ENCODE data around the gene CAVIN3. TPM values are rescaled to one million over a fixed set of nuclear protein-coding genes. Genes with fewer than 3 reads are reported as not detected.

The CAVIN3 gene
- total and polyA plus RNA-seq, 2 of the 4 experiments (the other 2 are of a cell fraction) = 112 to 185 TPM

DNA sequence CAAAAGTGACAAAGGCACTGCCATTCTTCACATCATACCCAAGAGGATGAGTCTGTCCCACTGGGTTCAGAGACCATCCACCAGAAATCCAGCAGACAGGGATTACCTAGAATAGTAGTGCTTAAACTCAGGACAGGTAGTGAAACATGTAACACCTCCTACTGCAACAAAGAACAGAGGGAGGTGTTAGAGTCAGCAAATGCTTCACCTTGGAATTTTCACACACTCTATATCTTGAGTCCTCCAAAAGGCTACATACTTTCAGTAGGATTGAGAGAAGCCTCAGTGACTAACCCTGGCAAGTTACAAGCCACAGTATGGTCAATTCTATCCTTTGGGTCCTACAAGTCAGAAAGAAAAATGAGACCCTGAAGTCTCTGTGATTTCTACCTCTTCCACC, 6.0 kb upstream of the CAVIN3 start:
- H2BK5ac ChIP-seq (ENCODE audit: low read depth, low read length, poor library complexity, severe bottlenecking) = no peak overlapping the region
- H4K5ac ChIP-seq (ENCODE audit: low read depth, low read length) = no peak overlapping the region
- no peak overlapping the region for H2AK5ac ChIP-seq (ENCODE audit: low read depth, low read length)
- H3K27ac ChIP-seq (ENCODE audit: insufficient read depth, low read length) = no peak overlapping the region
- no peak overlapping the region for H3K4me3 ChIP-seq (ENCODE audit: insufficient read depth, low read depth, low read length)
- H3K27me3 ChIP-seq (ENCODE audit: control insufficient read depth, insufficient read depth, low read length) = no peaks in the 10 kb centered on the region; the same call in 1 of the 2 replicates
- no peak overlapping the region for H3K23ac ChIP-seq (ENCODE audit: low read depth, low read length)
- no peak overlapping the region for H4K8ac ChIP-seq (ENCODE audit: low read depth in 2 of 2, low read length in 2 of 2)
- TF ChIP-seq MXI1 (IDR thresholded peaks at IDR 0.05; ENCODE audit: borderline replicate concordance, low read depth, low read length) (no peak), RFX5 (IDR thresholded peaks at IDR 0.05; ENCODE audit: low read depth, low read length) (no peak), NFE2L2 (IDR thresholded peaks at IDR 0.05; ENCODE audit: low read depth, low read length) (no peak), BHLHE40 (IDR thresholded peaks at IDR 0.05; ENCODE audit: low read depth, low read length) (no peak), MAFK (IDR thresholded peaks at IDR 0.05; ENCODE audit: low read depth, low read length) (no peak)
- TF ChIP-seq, protein P1, sequence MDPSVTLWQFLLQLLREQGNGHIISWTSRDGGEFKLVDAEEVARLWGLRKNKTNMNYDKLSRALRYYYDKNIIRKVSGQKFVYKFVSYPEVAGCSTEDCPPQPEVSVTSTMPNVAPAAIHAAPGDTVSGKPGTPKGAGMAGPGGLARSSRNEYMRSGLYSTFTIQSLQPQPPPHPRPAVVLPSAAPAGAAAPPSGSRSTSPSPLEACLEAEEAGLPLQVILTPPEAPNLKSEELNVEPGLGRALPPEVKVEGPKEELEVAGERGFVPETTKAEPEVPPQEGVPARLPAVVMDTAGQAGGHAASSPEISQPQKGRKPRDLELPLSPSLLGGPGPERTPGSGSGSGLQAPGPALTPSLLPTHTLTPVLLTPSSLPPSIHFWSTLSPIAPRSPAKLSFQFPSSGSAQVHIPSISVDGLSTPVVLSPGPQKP (IDR thresholded peaks at IDR 0.05; ENCODE audit: borderline replicate concordance, low read depth, low read length) = no peak
- H3K4me1 ChIP-seq (ENCODE audit: control insufficient read depth, insufficient read depth, low read length) = peaks cover 6% of the 10 kb centered on the region
- no peak overlapping the region for H2AK9ac ChIP-seq (replicated peaks; ENCODE audit: low read depth, low read length, poor library complexity)
- H3K9ac ChIP-seq (ENCODE audit: low read depth, low read length) = no peak overlapping the region
- BruUV-seq (replicated peaks) = no TSS peak
- ATAC-seq (ENCODE audit: low read depth) (no peak), DNase-seq (no peak)
- no peak overlapping the region for H4K91ac ChIP-seq (ENCODE audit: insufficient read depth, low read depth, low read length)
- no peaks in the 10 kb centered on the region for H3K9me3 ChIP-seq (ENCODE audit: control insufficient read depth, insufficient read depth, low read length)
- 0 out of 4 replicates have a peak, but pooled peaks cover 0 to under 1% of the 10 kb centered on the region in 2 experiments for H3K79me1 ChIP-seq (ENCODE audit: low read depth in 1 of 2, low read length in 2 of 2)
- H2AFZ ChIP-seq (replicated peaks; ENCODE audit: low read length, poor library complexity) = no peak overlapping the region
- no peak overlapping the region for H3K56ac ChIP-seq (ENCODE audit: extremely low read depth, insufficient read depth, low read length)
- no peak overlapping the region for H2BK20ac ChIP-seq (ENCODE audit: low read depth, low read length)
- H3K18ac ChIP-seq (ENCODE audit: low read depth, low read length) = no peak overlapping the region
- no peaks in the 10 kb centered on the region for H4K20me1 ChIP-seq (ENCODE audit: insufficient read depth, low read length)
- H3K14ac ChIP-seq (replicated peaks; ENCODE audit: low read depth, low read length) = no peak overlapping the region
- intact Hi-C loops (cut with micrococcal nuclease) = no loop called here
- ChIA-PET POLR2A (ENCODE audit: unreplicated experiment) (no interaction called here), CTCF (no interaction called here)
- no peak overlapping the region for H2BK15ac ChIP-seq (ENCODE audit: low read depth, low read length)
- H3K4ac ChIP-seq (ENCODE audit: low read depth, low read length) = no peak overlapping the region
- H3K4me2 ChIP-seq (ENCODE audit: low read depth, low read length) = no peak overlapping the region
- no peaks in the 10 kb centered on the region; the same call in 1 of the 2 replicates for H3K9me1 ChIP-seq (ENCODE audit: insufficient read depth, low read length)
- dilution Hi-C loops (cut with HindIII; ENCODE audit: low sequenced_read_pairs, unreplicated experiment) = no loop called here
- no peak overlapping the region for H2BK120ac ChIP-seq (ENCODE audit: low read depth, low read length)
- H3K36me3 ChIP-seq (ENCODE audit: control insufficient read depth, insufficient read depth, low read length) = no peaks in the 10 kb centered on the region
- in situ Hi-C loops (cut with MboI; ENCODE audit: low sequenced_read_pairs) = no loop called here
